GM12864 (cell line): ENCODE measurements around the gene KCNJ5.

Experiments used
- DNase-seq: peaks from one replicate; pipeline ENCODE4 v3.0.0-alpha.2; 2011; ENCODE audit warnings: low read depth
- H3K4me3 ChIP-seq: 2 replicates; pipeline ENCODE4 v1.5.1; 2011; ENCODE audit warnings: mild to moderate bottlenecking, low read depth, low read length, control low read depth
- TF ChIP-seq, protein P1 (sequence below): IDR thresholded peaks from 2 replicates; pipeline ENCODE4 v1.5.1; 2011; ENCODE audit warnings: low read depth, mild to moderate bottlenecking, moderate library complexity, low read length, control low read depth, inconsistent platforms; ENCODE audit errors: missing control alignments

The KCNJ5 gene

DNA sequence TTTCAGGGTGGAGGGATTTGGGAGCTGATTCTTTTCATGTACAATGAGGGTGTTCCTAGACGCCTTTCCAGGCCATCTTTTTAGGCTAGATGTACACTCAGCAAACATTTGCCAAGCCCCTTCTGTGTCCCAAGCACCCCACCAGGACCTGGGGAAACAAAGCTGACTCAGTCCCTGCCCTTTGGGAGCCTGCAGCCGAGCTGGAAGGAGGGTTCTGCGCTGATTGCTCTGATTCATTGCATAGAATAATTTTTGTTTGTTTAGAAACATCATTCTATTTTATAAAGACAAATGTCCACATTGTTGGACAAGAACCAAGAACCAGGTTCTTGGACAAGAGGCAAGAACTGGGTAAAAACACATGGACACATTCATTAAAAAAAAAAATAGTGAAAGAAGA is 34.8 kb downstream of the KCNJ5 start:
- TF ChIP-seq, protein P1, sequence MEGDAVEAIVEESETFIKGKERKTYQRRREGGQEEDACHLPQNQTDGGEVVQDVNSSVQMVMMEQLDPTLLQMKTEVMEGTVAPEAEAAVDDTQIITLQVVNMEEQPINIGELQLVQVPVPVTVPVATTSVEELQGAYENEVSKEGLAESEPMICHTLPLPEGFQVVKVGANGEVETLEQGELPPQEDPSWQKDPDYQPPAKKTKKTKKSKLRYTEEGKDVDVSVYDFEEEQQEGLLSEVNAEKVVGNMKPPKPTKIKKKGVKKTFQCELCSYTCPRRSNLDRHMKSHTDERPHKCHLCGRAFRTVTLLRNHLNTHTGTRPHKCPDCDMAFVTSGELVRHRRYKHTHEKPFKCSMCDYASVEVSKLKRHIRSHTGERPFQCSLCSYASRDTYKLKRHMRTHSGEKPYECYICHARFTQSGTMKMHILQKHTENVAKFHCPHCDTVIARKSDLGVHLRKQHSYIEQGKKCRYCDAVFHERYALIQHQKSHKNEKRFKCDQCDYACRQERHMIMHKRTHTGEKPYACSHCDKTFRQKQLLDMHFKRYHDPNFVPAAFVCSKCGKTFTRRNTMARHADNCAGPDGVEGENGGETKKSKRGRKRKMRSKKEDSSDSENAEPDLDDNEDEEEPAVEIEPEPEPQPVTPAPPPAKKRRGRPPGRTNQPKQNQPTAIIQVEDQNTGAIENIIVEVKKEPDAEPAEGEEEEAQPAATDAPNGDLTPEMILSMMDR: no peak

DNA sequence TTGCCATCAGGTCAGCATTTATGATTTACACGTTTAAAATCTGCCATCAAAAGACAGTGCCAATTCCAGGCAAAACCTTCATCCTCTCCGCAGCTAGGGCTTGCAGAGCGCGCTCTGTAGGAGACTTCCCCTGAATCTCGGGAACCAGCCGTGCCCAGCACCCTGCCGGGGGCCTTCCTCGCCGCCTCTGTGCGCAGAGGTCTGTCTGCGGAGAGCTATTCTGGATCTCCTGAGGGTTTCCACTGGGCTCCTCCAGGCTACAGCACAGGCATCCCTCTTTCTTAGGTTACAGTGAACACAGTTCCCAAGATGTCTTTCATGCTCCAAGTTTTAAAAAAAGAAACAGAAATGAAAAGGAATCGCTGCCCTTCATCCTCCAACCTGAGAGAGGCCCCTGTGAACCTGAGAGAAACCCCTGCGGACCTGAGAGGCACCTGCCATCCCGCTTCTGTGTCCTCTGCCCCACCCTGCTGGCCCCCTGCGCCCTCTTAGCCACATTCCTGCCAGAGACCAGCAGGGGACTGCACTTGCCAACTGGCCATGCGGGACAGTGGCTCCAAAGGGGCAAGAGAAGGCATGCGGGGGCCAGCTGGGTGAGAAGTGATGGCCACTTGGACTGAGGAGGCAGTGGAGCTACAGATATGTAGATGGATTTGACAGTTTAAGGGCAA is 35.4 kb downstream of the KCNJ5 start:
- no peak for DNase-seq
- TF ChIP-seq, protein P1: no peak
- no peak overlapping the region for H3K4me3 ChIP-seq

More for the DNA sequence above, 34.8 kb downstream of the KCNJ5 start:
- H3K4me3 ChIP-seq: no peak overlapping the region
- DNase-seq: no peak

DNA sequence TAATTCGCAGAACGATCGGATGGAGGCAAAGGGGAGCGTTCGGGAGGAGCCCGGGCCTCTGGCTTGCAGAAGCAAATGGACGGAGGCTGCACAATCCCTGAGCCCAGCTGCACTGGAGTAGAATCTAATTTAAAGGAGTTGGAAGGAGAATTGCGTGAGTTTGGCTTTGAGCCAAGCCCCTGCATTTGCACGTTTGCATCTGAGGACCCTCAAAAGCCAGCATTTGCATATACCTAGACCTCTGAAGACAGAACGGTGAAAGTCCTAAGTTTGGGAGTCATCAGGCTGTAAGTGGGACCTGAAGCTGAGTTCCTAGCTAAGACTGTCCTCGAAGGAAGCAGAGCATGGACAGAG is 35.9 kb downstream of the KCNJ5 start:
- DNase-seq: no peak
- TF ChIP-seq, protein P1: no peak
- H3K4me3 ChIP-seq: no peak overlapping the region

DNA sequence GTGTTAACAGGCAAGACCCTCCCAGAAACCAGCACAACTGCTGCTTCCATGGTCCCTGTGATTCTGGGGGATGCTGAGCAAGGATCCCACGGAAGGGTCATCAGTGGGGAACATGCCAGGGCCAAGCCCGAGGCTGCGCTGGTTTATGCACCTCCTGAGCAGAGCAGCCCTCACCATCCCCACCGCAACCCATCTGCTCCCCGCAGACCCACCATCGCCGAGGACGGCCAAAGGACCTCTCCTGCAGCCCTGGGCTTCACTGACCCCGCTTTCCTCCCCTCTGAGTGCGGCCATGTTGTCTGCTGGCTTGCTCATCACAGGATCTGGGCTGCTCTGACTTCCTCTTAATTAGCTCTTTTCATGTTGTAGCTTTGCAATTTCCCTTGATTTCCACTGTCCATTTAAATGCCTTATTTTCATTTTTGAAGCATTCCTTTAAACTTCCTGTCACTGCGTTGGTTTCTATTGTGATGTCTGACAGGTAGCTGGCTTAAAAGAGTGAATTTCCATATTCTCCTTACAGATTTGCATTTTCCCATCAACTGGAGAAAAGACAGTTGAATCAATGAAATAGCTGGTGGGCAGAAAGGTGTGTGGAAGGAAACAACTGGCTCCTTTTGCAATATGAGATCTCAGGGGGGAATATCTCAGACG is 36.7 kb downstream of the KCNJ5 start:
- TF ChIP-seq, protein P1: no peak
- no peak for DNase-seq
- H3K4me3 ChIP-seq: no peak overlapping the region

DNA sequence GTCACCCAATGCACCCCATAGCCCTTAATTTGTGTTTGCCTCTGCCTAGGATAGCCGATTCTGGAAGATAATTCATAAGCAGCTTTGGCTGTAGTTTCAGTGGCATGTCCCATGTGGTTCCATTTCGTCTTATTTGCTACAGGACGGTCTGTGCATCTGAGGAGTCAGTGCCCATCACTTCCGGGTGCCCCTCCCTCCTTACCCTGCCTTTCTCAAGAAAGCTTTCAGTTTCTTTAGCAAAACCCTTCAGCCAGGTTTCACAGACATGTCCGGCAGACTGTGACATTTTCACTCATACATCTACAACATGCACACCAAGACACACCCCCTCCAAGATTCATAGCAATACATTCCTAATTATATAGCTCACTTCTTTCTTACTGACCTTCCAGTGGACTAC is 37.2 kb downstream of the KCNJ5 start:
- DNase-seq: peak; percentile 30
- no peak overlapping the region for H3K4me3 ChIP-seq
- TF ChIP-seq, protein P1: no peak

DNA sequence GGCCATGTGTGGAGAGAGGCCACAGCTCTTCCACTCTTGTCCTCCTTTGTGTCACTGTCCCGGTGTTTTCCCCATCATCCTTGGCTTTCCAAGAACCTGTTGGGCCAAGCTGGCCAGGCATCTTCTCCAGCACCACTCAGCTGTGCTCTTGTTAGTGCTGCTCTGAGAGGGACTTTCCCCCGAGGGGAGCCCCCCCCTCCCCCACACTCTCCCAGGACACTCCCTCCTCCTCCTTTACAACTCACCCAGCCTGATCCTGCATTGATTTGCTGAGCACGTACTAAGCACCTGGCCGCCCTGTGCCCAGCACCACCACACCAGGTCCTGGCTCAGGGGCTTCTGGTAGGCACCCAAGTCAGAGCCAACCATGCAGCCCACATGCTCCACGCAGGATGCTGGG is 38.3 kb downstream of the KCNJ5 start:
- H3K4me3 ChIP-seq: no peak overlapping the region
- TF ChIP-seq, protein P1: no peak
- no peak for DNase-seq

DNA sequence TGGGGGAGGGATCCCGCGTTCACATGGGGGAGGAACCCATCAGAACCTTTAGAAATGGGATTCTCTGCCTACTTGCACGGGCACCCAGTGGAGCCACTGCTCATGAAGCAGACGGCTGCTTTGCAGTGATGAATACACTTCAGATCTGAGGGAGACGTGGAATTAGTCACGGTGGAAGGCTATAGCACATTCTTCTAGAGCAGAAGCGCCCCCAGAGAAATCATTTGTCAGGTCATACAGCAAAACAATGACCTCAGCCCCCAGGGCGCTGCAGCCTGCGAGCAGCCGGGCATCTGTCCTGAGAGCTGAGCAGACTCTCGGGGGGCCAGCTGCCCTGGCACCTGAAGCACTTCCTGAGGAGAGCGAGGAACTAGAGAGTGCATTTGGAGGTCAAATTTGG is 38.8 kb downstream of the KCNJ5 start:
- no peak for DNase-seq
- TF ChIP-seq, protein P1: no peak
- H3K4me3 ChIP-seq: no peak overlapping the region
